NCI-H446 (cell line): ENCODE measurements around the gene ARMH4.
A peak's percentile ranks its signal among the peaks of the same experiment; 100 is the strongest.

Source experiments
- DNase-seq, 2 experiments: peaks; one replicate each; lab custom pipeline; 2025; lab: John Stamatoyannopoulos, UW

Gene ARMH4

GRCh38 chr14:58100735-58101368 is 51.2 kb downstream of the ARMH4 start:
- DNase-seq = no peak

- DNase-seq = no peak
Observed at GRCh38 chr14:58099682-58100081, 52.3 kb downstream of the ARMH4 start.

- DNase-seq = no peak
Observed at GRCh38 chr14:58098507-58098906, 53.5 kb downstream of the ARMH4 start.

- no peak for DNase-seq
Observed at GRCh38 chr14:58096731-58097130, 55.3 kb downstream of the ARMH4 start.

- no peak for DNase-seq
Observed at GRCh38 chr14:58091883-58092630, 60.0 kb downstream of the ARMH4 start.

GRCh38 chr14:58089612-58090011 is 62.4 kb downstream of the ARMH4 start:
- no peak for DNase-seq

- DNase-seq = no peak
Observed at GRCh38 chr14:58088961-58089360, 63.1 kb downstream of the ARMH4 start.

GRCh38 chr14:58085877-58086276 is 66.1 kb downstream of the ARMH4 start:
- no peak for DNase-seq

- no peak for DNase-seq
Observed at GRCh38 chr14:58082491-58083098, 69.4 kb downstream of the ARMH4 start.

GRCh38 chr14:58082011-58082410 is 70.0 kb downstream of the ARMH4 start:
- DNase-seq = no peak

- DNase-seq = no peak
Observed at GRCh38 chr14:58078471-58078870, 73.5 kb downstream of the ARMH4 start.

GRCh38 chr14:58078068-58078467 is 73.9 kb downstream of the ARMH4 start:
- DNase-seq = no peak

GRCh38 chr14:58077621-58078020 is 74.4 kb downstream of the ARMH4 start:
- DNase-seq = no peak

- no peak for DNase-seq
Observed at GRCh38 chr14:58073516-58073915, 78.5 kb downstream of the ARMH4 start.

GRCh38 chr14:58072288-58073071 is 79.5 kb downstream of the ARMH4 start:
- DNase-seq = peak; percentile 51 to 67

GRCh38 chr14:58071341-58071740 is 80.7 kb downstream of the ARMH4 start:
- DNase-seq = no peak

- no peak for DNase-seq
Observed at GRCh38 chr14:58068306-58068705, 83.7 kb downstream of the ARMH4 start.

- DNase-seq = no peak
Observed at GRCh38 chr14:58066115-58066514, 85.9 kb downstream of the ARMH4 start.

- no peak for DNase-seq
Observed at GRCh38 chr14:58061581-58061980, 90.4 kb downstream of the ARMH4 start.

GRCh38 chr14:58060898-58061297 is 91.1 kb downstream of the ARMH4 start:
- DNase-seq = no peak

GRCh38 chr14:58060077-58060476 is 91.9 kb downstream of the ARMH4 start:
- DNase-seq = no peak

GRCh38 chr14:58059126-58059525 is 92.9 kb downstream of the ARMH4 start:
- no peak for DNase-seq
